Hepatocyte (in vitro differentiated cells): Measurements from ENCODE around the gene MACROD2.

Experiments
- CTCF ChIP-seq: fragments of 200-600 bp; sonication (generic); IDR thresholded peaks from 2 replicates; pipeline ENCODE4 v1.5.1; 2016; ENCODE audit warnings: antibody characterized with exemption, mild to moderate bottlenecking; ENCODE audit not compliant: poor library complexity
- EZH2phosphoT487 ChIP-seq: fragments of 200-600 bp; sonication (generic); IDR thresholded peaks from one replicate; pipeline ENCODE4 v1.6.1; 2018; ENCODE audit warnings: antibody characterized with exemption, mild to moderate bottlenecking, low read depth, moderate library complexity; ENCODE audit not compliant: unreplicated experiment, severe bottlenecking

GRCh38 chr20:15740046-15740775 lies 1744.9 kb downstream of the MACROD2 start:
- TF ChIP-seq CTCF (no peak), EZH2phosphoT487 (no peak)
